ENCODE data around the gene PTPN7.
"Not testable (repeated sequence)": the region's sequence is repeated elsewhere in the genome, so short reads cannot be mapped to it uniquely, and the experiment has no call there.

The PTPN7 gene

DNA sequence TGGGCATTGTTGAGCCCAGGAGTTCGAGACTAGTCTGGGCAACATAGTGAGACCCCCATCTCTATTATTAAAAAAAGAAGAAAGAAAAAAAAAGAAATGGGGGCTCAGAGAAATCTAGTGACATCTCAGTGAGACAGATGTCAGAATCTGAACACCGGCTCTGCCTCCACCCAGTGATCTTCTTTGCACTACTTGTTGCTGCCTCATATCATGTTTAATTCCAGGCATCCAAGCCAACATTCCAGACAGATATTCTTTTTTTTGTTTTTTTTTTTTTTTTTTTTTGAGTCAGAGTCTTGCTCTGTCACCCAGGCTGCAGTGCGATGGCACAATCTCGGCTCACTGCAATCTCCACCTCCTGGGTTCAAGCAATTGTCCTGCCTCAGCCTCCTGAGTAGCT lies 10.8 kb downstream of the PTPN7 start:
- no peak for DNase-seq

DNA sequence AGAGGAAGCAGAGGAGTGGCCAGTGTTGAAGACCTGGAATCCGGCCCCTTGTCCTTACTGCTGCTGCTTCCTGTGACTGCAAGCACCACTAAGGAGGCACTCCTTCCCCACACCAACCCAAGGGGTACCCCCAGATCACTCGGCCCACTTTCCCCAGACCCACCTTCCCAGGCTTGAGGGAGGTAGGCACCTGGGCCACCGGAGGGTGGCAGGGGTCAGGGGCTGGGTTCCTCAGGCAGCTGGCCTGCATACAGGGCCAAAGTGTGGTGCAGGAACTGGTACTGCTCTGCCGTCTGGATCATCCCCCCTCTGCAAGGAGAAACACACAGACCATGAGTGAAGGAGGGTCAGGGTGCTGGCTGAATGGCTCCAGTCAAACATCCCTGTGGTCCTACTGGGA lies 12.0 kb downstream of the PTPN7 start:
- no peak for DNase-seq

DNA sequence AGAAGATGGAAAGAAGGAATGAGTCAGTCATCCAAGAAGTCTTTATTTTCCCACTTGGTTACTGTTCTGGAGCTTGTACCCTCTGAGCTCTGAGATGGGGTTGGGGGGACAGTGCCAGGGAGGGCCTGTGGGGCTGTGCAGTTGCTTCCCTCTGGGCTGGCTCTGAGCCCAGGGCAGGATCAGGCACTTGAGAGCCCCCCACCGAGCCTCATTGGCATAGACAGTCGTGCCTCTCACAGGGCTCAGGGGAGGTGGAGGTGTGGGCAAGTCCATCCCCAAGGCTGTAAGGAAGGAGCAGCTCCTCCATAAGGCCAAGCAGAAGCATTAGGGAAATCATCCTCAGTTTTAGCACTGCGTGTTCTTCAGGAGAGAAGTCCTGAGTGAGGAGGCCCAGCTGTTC lies 13.4 kb downstream of the PTPN7 start:
- DNase-seq: no peak

DNA sequence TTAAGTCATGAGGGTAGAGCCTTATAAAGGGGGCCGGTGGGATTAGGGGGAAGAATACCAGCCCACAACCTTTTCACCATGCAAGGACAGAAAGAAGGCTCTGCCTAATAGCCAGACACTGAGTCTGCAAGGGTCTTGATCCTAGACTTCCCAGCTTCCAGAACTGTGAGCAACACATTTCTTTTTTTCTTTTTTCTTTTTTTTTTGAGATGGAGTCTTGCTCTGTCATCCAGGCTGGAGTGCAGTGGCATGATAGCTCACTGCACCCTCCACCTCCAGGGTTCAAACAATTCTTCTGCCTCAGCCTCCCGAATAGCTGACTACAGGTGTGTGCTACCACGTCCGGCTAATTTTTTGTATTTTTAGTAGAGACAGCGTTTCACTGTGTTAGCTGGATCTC lies 14.1 kb downstream of the PTPN7 start:
- no peak for DNase-seq

DNA sequence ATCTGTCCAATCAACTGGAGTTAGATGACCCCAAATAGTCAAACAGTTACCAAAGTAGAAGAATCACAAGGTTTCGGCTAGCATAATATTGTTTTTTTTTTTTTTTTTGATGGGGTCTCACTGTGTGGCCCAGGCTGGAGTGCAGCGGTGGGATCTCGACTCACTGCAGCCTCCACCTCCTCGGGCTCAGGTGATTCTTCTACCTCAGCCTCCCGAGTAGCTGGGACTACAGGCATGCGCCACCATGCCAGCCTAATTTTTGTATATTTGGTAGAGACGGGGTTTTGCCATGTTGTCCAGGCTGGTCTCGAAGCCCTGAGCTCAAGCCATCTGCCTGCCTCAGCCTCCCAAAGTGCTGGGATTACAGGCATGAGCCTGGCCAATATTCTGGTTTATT lies 14.7 kb downstream of the PTPN7 start:
- DNase-seq: not testable (repeated sequence)

DNA sequence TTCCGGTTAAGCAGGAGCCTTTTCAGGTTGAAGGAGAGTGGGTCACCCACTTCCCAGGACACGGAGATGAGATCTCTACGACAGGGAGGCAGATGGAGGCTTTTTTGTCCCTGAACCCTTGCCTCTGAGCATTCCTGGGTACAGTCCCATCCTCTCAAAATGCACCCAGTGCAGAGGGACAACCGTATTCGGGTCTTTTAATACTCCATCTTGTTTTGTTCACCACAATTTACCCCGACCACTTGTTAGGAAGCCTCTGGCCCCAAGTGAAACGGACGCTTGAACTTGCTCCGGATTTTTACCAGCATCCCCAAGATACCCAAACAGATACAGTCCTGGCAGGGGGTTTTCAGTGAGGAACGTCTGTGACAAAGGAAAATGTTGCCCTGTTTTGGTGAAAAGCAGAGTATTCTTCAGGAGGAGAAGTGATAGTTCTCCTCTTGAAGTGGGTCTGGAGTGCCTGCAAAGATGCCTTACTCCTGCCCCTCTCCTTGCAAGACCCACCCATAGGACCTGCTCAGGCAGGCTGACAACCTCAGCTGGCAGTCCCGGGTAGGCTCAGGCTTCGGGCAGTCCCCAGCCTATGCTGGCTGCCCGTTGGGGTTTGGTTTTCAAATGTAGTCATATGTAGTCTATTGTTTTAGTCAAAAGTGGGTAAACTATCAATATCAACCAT lies 15.2 kb downstream of the PTPN7 start:
- DNase-seq: peak in 1 of 2 donors; percentile 22

DNA sequence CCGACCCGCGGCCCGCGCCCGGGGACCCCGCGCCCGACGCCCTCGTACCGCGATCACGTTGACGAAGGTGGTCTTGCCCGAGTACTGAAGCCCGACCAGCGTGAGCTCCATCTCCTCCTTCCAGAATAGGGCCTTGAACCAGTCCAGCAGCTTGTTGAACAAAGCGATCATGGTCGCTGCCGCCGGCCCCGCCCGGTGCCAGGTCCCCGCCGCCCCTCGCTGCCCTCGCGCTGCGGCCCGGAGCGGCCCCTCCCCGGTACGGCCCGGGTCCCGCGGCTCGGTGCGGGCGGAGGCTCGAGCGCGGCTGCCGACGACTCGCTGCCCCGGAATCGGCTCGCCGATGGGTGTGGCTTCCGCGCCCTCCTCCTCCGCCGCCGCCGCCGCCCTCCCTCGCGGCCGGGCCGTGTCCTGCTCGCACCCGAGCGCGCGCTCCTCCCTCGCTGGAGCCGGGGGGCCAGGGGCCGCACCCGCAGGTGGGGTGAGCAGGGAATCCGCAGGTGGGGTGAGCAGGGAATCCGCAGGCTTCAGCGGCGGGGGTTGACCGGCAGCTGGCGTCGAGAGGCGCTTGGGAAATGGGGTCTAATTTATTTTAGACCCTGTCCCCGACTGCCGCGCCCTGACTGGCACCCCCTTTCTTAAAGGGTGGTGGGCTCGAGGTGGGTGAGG lies 15.9 kb downstream of the PTPN7 start, which contains the start of gene ARL8A:
Gene ARL8A (minus strand): TSS at position 336 of the 666 bp plus-strand sequence. CDS start 165 bp downstream, at position 171.
- peak; percentile 55 to 59 for DNase-seq

DNA sequence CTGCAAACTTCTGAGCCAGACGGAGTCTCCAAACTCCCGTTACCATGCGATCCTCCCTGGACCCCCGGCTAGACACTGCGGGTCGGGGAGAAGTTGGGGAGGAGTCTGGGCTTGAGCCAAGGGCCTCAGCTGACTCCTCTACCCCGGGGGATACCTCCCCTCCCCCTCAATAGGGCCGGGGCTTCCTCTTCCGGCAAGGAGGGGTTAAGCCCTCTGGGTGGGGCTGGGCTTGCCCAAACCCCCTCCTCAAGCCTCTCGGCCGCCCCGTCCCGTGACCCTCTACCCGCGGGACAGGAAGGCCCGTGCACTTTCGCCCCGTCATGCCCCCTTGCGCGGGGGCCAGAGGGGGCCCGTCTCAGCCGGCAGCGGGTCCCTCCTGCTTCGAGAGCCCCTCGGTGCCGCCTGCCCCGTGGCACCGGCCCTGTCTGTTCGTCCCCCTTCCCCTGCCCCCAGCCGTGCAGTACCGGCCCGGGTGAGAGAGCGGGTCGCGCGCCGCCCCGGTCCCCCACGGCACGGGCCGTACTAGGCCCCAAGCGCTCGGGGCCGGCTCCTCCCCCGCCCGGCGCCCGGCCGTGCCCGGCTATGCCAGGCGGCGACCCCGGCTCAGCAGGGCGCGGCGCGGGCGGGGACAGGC lies 16.5 kb downstream of the PTPN7 start:
- DNase-seq: no peak

DNA sequence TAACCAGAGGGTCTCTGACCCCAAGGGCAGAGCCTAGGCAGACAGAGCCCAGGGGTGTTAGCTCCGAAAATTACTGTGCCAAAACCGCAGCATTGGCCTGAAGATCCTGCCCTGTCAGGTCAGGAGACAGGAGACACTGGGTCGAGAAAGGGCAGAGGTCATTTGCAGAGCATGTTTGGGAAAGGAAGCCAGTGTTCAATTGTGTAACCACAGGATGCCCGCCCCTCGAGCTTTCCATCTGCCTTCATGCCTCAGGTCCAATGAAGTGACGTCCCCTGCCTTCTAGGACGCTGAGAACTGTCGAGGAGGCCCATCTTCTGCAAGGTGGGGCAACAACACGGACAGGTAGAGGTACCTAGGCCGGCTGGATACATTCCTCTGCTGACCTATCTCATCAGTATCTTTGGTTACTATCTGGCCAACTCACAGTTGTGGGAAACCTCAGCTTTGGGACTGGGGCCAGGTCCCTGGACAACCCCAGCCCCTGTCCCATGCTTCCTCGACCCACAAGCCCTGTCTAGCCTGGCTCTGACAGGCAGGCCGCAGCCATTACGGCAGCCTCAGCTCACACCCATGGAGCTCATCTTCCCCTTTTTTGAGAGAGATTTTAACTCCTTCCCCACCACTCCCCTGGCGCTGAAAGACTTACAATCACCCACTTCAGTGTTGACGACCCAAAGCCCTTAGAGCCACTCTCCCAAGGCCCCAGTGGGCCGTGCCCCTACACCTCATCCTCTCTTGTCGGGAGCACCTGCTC lies 17.2 kb downstream of the PTPN7 start:
- no peak for DNase-seq

DNA sequence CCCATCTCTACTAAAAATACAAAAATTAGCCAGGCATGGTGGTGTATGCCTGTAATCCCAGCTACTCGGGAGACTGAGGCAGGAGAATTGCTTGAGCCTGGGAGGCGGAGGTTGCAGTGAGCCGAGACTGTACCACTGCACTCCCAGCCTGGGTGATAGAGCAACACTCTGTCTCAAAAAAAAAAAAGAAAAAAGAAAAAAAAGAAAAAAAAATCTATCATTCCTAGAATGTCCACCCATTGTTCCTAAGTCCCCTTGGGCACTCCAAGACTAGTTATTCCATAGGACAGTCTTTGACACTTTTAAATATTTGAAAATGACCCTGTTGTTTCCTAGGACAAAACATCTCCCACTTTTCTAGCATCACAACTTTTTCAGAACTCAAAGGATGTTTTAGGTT lies 18.9 kb downstream of the PTPN7 start:
- not testable (repeated sequence) for DNase-seq

DNA sequence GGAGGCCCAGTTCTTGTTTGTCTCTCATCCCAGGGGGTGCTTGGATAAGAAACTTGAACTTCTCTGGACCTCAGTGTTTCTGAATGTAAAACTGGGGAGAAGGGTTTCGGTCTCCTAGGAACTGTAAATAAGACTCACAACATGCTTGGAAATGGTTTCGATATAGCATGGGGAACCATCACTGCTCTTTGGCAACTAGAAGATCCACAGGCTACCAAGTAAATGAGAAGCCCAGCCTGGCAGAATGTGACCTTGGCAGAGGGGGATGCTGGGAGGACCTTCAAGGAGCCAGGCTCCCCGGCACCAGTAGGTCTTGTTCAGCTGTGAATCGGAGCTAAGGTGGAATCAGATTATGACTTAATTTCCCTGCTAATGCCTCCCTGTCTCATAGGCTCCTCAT lies 19.6 kb downstream of the PTPN7 start:
- DNase-seq: no peak

DNA sequence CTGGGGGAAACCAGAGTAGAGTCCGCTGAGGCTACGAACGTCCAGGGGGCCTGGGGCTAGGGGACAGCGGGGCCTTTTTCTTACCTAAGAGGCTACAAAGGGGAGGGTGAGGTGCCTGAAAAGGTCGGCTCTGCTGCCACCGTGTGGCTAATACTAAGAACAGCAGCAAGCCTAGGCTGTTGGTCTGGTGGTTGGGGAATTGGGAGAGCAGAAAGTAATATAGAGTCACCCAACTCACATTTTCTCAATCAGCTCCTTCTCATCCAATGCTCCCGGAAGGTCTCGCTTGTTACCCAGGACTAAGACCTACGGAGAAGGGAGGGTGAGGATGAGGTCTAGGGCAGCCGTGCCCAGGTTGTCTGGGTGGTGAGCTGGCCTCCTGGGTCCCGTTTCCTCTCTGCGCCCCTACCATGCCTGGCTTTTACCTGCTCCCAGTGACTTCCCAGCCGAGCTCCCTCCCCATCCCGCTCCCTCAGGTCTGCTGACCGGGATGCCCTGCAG lies 25.1 kb downstream of the PTPN7 start:
- peak; percentile 51 to 56 for DNase-seq

DNA sequence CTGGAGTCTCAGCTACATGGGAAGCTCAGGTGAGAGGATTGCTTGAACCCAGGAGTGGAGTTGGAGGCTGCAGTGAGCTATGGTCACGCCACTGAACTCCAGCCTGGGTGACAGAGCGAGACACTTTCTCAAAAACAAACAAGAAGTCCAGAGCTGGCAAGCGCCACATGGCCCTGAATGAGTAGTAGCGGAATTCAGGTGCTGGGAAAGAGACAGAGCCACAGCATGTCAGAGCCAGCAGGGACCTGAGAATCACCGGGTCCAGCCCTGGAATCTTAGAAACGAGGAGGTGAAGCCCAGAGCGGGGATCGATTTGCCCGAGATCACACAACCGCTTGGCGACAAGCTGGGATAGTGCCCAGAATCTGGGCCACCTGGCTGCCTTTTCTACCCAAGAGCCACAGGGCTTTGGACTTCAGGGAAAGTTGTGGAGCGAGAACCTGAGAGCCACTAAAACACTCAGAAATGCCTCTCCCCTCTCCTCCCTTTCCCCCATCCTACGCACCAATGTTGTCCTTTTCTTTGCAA lies 25.7 kb downstream of the PTPN7 start:
- no peak for DNase-seq

DNA sequence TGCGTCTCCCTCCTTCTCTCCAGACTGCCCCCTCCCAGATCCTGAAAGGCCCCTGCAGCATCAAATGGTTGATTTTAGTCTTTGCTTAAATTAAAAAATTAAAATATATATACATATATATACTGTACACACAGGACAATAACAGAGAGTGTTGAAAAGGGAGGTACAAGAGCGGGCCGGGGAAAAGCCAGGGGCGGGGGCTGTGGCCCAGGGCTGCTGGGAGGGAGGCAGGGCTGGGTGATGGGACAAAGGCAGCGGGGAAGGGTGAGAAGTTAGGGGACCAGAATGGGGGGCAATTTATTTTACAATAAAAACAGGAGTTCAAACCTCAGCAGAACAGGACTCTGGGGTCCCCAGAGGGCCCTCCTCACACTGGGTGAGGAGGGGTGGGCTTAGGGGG lies 26.4 kb downstream of the PTPN7 start:
- DNase-seq: no peak

DNA sequence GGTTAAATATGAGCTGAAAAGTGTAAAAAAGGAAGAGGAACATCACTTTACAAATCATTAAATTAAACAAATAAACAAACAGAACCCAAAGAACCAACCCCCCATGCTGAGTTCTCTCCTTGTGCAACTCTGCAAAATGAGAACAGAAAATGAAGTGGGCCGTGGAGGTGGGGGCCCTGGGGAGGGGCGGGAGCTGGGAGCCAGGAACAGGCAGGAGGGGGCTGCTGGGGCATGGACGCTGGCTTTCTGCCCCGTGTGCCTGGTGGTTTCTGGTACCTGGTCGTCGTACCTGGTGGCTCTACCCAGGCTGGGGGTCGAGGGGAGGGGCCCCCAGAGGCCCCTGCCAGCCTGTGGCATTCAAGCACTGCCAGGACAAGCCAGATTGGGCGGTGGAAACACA lies 26.9 kb downstream of the PTPN7 start:
- no peak for DNase-seq

DNA sequence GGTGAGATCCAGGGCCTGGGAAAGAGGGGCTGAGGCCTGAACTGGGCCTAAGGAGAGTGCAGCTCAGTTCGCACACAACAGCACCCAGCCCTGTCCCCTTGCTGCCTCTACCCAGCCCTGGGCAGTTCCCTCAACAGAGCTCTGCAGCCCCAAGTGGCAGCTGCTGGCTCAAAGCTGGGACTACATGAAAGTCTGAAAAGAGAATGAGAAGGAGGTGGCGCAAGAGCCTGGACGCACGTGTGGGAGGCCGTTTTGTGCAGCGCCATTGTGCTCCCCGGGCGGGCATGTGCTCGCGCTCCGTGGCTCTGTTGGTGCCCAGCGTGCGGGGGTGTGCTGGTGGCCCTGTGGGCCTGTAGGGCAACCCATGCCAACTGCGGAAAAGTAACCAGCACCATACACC lies 27.4 kb downstream of the PTPN7 start:
- DNase-seq: no peak

DNA sequence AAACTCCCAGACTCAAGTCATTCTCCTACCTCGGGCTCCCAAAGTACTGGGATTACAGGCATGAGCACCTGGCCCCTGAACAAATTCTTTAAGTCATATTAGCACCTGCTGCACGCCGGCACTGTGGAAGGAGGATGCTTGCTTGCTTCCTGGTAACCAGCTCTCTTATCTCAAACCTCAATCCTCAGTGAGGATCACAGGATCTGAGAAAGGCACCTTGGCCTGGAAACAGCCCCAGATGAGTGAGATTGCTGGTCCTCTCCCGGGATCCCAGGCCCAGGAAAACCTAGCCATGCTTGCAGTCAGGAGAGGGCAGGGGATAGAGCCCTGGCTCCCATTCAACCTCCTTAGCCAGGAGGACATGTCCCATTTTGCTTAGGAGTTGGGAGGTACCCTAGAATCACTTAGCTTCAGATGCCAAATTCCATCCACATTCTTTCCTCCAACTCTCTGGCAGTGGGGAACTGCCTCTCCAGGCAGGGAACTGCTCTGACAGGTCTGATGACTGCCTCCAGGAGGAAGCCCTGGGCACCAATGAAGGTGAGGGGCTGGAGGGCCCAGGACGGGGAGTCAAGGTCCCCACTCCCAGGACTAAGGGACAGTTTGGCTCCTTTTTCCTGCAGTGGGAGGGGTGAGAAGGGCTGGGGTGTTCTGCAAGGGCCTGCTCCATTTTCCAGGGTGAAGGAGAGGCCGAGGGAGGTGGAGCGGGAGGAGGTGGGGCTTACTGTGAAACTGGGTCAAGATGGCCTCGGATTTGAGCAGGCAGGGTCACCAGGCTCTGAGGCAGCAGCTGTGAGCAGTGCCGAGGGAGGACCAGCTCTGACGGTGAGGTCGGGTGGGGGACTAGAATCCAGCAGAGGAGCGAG lies 28.2 kb downstream of the PTPN7 start:
- no peak for DNase-seq

DNA sequence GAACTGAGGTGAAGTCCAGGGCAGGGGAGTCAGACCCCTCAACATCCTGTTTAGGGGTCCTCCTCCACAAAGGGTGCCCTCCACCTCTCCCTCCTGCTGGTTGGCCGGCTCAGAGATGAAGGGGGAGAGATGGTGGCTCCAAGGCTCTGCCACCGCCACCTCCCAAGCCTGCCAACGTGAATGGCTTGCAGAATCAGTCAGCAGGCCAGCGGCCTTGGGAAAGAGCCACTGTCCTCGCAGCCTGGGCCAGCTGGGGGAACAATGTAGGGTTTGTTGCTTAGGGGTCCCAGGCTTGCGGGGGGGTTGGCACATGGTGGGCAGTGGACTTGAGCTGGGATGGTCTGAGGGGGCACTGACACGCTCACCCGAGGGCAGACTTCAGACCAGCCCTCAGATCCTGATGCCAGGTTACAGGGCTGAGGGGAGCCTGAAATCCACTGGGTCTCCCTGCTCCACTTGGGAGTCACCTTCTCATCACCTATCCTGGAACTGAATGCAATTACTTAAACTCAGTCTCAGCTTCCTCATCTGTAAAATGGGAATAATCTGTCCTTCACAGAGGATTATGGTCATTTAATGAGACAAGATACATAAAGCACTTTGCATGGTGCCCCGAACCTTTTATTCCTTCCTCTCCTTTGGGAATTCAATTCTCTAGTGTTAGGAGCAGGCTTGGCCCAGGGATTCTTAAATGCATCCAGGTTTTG lies 29.4 kb downstream of the PTPN7 start:
- no peak for DNase-seq

DNA sequence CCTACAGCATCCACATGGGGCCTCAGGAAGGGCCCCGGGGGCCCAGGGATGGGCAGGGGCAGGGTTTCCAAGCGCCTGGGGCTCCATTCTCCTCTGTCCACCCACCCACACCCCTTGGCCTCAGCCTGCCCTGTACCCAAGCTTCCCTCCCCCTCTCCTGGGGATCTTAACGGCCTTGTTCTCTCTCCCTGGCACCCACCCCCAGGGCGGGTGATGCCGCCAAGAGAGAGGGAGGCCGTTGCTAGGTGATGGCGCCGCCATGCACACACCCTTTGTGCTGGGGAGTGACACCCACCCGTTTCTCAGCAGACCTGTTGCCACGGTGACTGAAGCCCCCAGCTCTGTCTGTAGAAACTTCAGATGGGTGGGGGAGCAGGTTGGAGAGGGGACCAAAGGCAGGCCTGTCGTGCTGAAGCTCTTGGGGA lies 30.1 kb downstream of the PTPN7 start:
- DNase-seq: no peak

DNA sequence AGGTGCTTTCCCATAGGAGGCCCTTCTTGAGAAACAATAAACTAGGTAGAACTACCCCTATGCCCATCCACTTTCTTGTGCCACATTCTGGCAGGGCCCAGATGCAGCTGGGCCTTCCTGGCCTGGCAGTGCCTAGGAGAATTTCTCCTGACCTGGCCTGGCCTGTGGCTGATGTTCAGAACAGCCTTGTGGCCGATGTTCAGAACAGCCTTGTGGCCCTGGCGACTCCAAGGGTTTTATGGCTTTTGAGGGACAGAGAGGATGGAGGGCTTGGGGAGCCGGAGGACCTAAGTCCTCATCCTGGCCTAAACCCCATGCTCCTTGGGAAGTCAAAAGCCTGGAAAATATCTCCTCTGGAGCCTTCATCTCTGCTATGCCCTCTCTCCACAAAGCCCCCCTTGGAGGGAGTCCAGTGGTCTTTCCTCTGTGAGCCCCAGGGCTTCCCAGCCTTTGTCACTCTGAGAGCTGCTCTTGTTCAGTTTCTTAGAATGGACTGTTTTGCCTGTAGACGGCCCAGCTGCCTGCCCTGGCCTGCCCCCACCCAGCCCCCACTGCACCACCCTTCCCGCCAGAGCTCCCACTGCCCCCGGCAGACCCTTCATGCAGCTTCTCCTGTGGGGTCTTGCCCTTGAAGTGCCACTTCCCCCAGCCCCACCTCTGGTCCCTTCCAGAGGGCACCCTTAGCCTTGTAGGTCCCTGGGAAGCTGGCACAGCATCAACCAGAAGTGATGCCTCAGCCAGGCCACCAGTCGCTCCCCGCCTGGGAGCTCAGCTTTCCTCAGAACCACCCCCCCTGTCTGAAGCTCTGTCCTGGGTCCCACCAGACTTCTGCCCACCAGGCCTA lies 30.7 kb downstream of the PTPN7 start:
- no peak for DNase-seq

Data from activated CD4-positive, alpha-beta T cell treated with anti-CD3 and anti-CD28 coated beads for 4 hours (primary cell).